Measurements from ENCODE around the gene NPHS1. TPM values are rescaled to one million over a fixed set of nuclear protein-coding genes. Genes with fewer than 3 reads are reported as not detected.
"Not testable (repeated sequence)": the region's sequence is repeated elsewhere in the genome, so short reads cannot be mapped to it uniquely, and the experiment has no call there.

Gene NPHS1
- total RNA-seq, 2 donors from 2014 or later = 0.10 TPM; not detected in 1

GRCh38 chr19:35843676-35844481 lies 8.4 kb downstream of the NPHS1 start:
- peaks cover 9% of the 10 kb centered on the region in 2 donors for H3K9me3 Mint-ChIP-seq
- peaks cover 0 to 32% of the 10 kb centered on the region in 2 donors for H3K36me3 Mint-ChIP-seq
- DNase-seq (ENCODE audit: low spot score in 2 of 2) (no peak), ATAC-seq (no peak)
- H3K27ac Mint-ChIP-seq = no peak overlapping the region

- DNase-seq (ENCODE audit: low spot score in 2 of 2) = no peak
- no peak for ATAC-seq
- Mint-ChIP-seq H3K9me3 (peaks cover 9% of the 10 kb centered on the region in 2 donors), H3K27ac (no peak overlapping the region), H3K36me3 (peaks cover 0 to 32% of the 10 kb centered on the region in 2 donors)
Measured at GRCh38 chr19:35842666-35843272, 9.5 kb downstream of the NPHS1 start.

DNA sequence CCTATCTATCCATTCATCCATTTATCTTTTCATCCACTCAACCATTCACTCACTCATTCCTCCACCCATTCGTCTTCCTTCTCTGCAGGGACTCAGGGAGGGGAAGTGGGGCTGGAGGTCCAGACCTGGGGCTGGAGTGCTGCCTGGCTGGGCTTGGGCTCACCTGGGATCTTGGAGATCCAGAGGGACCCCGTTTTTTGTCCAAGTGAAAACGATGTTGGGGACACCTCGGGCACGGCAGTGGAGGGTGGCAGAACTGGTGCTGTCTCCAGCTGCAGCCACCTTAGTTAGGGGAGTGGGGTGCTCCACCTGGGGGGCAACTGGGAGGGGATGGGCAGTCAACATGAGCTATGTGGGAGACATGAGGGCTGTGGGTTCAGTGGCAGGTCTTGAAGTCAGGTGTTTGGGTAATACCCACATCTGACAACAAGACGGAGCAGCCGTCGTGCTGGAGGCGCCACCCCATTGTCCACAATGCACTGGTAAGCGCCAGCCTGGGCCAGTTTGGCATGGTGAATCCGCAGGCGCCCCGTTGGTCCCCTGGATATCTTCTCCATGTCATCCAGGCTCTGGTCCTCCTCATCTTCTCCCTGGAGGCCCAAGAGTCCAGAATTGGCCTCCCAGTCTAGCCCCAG lies 10.2 kb downstream of the NPHS1 start:
- no peak overlapping the region for H3K27ac Mint-ChIP-seq
- H3K36me3 Mint-ChIP-seq = peaks cover 0 to 32% of the 10 kb centered on the region in 2 donors
- peaks cover 9% of the 10 kb centered on the region in 2 donors for H3K9me3 Mint-ChIP-seq
- DNase-seq (ENCODE audit: low spot score in 2 of 2) = no peak
- ATAC-seq = no peak

DNA sequence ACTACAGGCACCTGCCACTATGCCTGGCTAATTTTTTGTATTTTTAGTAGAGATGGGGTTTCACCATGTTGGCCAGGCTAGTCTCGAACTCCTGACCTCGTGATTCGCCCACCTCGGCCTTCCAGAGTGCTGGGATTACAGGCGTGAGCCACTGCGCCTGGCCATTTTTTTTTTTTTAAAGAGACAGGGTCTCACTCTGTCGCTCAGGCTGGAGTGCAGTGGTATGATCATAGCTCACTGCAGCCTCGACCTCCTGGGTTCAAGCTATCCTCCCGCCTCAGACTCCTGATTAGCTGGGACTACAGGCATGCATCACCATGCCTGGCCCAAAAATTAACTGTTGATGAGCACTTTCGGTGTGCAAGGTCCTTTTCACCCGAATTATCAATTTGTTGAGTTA lies 16.2 kb downstream of the NPHS1 start:
- ATAC-seq; H3K36me3 Mint-ChIP-seq; DNase-seq (ENCODE audit: low spot score in 2 of 2); H3K27ac Mint-ChIP-seq; H3K9me3 Mint-ChIP-seq: not testable (repeated sequence)

DNA sequence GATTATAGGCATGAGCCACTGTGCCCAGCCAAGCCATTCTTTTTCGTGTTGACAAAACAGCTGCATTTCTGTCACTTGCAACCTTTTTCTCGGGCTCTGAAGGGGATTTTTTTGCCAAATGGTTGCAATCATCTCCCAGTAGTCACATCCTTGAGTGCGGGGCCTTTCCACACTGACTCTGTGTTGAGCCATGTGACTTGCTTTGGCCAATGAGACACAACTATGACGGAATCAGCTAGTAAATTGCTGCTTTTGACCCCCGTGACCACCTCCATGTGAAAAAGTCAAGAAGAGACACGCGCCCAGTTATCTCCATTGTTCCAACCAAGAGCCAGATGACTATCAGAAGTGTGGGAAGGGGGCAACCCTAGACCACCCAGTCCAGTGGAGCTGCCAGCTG lies 18.3 kb downstream of the NPHS1 start:
- H3K9me3 Mint-ChIP-seq = no peaks in the 10 kb centered on the region
- no peak for ATAC-seq
- H3K36me3 Mint-ChIP-seq = no peaks in the 10 kb centered on the region
- H3K27ac Mint-ChIP-seq = no peak overlapping the region
- no peak for DNase-seq (ENCODE audit: low spot score in 2 of 2)

GRCh38 chr19:35832054-35832453 lies 20.2 kb downstream of the NPHS1 start:
- Mint-ChIP-seq H3K27ac (no peak overlapping the region), H3K9me3 (no peaks in the 10 kb centered on the region), H3K36me3 (no peaks in the 10 kb centered on the region)
- DNase-seq (ENCODE audit: low spot score in 2 of 2) (no peak), ATAC-seq (no peak)

- Mint-ChIP-seq H3K36me3 (no peaks in the 10 kb centered on the region), H3K27ac (no peak overlapping the region), H3K9me3 (no peaks in the 10 kb centered on the region)
- ATAC-seq (no peak), DNase-seq (ENCODE audit: low spot score in 2 of 2) (no peak)
Measured at GRCh38 chr19:35830986-35831385, 21.3 kb downstream of the NPHS1 start.

DNA sequence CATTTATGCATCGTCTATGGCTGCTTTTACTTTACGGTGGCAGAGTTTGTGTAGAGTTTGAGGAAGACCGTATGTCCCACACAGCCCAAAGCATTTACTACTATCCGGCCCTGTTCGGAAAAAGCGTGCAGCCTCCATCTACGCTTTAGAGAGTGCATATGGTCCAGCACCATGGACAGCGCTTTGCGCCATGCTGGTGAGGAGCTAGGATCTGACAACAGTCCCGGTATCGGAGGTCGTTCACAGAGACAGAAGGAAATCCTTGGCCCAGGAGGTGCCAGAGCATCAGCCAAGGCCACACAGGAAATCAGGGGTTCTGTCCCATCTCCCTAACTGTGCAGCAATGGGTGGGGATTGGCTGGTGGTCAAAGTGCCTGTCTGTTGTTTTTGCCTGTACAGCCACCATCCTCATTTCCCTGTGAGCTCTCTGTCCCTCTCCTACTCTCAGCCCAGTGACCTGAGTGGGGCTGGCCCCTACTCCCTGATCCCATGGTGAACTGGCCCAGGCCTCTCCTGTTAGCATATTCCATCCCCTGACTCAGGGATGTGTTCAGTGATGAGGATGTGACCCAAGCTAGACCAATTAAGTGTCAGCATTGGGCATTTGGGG lies 23.5 kb downstream of the NPHS1 start:
- DNase-seq (ENCODE audit: low spot score in 2 of 2) (peak in 1 of 2 donors; percentile 68), ATAC-seq (peak in 1 of 2 donors; percentile 61)
- no peak overlapping the region for H3K27ac Mint-ChIP-seq
- no peaks in the 10 kb centered on the region for H3K36me3 Mint-ChIP-seq
- H3K9me3 Mint-ChIP-seq = no peaks in the 10 kb centered on the region

- Mint-ChIP-seq H3K9me3 (no peaks in the 10 kb centered on the region), H3K27ac (no peak overlapping the region), H3K36me3 (no peaks in the 10 kb centered on the region)
- ATAC-seq (no peak), DNase-seq (ENCODE audit: low spot score in 2 of 2) (no peak)
Measured at GRCh38 chr19:35824150-35824549, 28.2 kb downstream of the NPHS1 start.

GRCh38 chr19:35822579-35822978 lies 29.7 kb downstream of the NPHS1 start:
- no peak for DNase-seq (ENCODE audit: low spot score in 2 of 2)
- ATAC-seq = no peak
- H3K9me3 Mint-ChIP-seq = no peaks in the 10 kb centered on the region
- H3K27ac Mint-ChIP-seq = no peak overlapping the region
- H3K36me3 Mint-ChIP-seq = no peaks in the 10 kb centered on the region

DNA sequence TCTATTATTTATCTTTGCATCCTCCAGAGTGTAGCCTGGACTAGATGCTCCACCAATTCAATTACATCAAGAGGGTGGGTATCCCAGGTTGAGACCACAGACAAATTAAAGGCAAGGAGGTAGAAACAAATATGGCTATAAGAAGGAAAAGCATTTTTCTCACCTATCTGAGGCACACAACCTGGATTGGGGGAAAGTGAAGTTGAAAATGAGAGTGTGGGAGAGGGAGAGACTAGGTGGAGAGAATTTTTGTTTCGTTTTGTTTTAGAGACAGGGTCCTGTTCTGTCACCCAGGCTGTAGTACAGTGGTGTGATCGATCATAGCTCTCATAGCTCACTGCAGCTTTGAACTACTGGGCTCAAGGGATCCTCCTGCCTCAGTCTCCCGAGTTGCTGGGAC lies 33.9 kb downstream of the NPHS1 start:
- Mint-ChIP-seq H3K36me3 (no peaks in the 10 kb centered on the region), H3K27ac (no peak overlapping the region), H3K9me3 (no peaks in the 10 kb centered on the region)
- ATAC-seq = no peak
- DNase-seq (ENCODE audit: low spot score in 2 of 2) = no peak

DNA sequence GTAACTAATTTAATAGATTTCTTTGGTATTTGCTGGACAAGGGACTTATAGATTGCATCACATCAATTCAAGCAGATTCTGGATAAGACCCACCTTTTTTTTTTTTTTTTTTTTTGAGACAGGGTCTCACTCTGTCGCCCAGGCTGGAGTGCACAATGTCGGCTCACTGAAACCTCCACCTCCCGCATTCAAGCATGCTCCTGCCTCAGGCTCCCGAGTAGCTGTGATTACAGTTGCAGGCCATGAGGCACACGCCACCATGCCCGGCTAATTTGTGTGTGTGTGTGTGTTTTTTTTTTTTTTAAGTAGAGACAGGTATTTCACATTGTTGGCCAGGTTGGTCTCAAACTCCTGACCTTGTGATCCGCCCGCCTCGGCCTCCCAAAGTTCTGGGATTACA lies 35.5 kb downstream of the NPHS1 start:
- Mint-ChIP-seq H3K36me3 (no peaks in the 10 kb centered on the region), H3K9me3 (no peaks in the 10 kb centered on the region), H3K27ac (no peak overlapping the region)
- DNase-seq (ENCODE audit: low spot score in 2 of 2) (no peak), ATAC-seq (no peak)

DNA sequence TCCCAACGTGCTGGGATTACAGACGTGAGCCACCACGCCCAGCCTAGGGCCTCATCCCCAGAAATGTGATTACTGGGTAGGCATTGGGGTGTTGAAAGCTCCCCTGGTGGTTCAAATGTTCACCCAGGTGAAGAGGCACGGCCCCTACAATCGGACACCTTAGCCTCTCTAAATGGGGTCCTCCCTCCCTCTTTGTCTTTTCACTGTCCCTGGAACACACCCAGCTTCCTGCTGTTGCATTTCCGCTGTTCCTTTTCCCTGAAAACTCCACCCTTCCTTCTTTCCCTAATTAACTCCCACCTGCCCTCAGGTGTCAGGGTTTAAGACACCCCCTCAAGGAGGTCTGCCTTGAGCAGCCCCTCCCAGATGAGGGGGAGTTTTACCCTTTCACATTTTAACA lies 36.0 kb downstream of the NPHS1 start:
- Mint-ChIP-seq H3K36me3 (no peaks in the 10 kb centered on the region), H3K27ac (peak overlapping the region in 1 of 2 donors; percentile 23)

DNA sequence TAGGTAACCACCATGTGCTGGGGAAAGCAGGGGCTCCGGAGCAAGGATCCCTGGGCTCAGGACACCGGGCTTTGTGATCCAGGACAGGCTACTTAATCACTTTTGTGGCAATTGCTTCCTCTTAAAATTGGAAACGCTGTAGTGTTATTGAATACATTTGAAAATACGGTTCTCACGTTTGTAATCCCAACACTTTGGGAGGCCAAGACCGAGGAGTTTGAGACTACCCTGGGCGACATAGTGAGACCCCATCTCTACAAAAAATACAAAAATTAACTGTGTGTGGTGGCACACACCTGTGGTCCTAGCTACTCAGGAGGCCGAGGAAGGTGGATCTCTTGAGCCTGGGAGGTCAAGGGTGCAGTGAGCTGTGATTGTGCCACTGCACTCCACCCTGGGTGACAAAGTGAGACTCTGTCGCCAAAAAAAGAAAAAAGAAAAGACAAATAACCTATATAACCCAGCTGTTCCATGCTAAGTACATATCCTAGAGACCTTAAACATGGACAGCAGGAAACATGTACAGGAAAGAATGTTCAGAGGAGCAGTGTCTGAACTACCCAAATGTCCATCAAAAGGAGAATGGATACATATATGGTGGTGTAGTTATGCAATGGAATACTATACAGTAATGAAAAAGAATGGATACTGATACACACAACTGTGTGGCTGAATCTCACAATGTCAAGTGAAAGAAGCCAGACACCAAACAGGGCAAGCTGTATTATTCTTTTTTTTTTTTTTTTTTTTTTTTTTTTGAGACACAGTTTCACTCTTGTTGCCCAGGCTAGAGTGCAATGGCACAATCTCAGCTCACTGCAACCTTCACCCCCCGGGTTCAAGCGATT lies 39.0 kb downstream of the NPHS1 start:
- no peak for DNase-seq (ENCODE audit: low spot score in 2 of 2)
- Mint-ChIP-seq H3K9me3 (no peaks in the 10 kb centered on the region), H3K36me3 (no peaks in the 10 kb centered on the region), H3K27ac (no peak overlapping the region)
- no peak for ATAC-seq

More for the DNA sequence above, 36.0 kb downstream of the NPHS1 start:
- no peak for DNase-seq (ENCODE audit: low spot score in 2 of 2)
- no peaks in the 10 kb centered on the region for H3K9me3 Mint-ChIP-seq
- no peak for ATAC-seq

- no peak for ATAC-seq
- Mint-ChIP-seq H3K36me3 (no peaks in the 10 kb centered on the region), H3K9me3 (no peaks in the 10 kb centered on the region), H3K27ac (no peak within 1 kb of the TSS)
- no peak for DNase-seq (ENCODE audit: low spot score in 2 of 2)
Measured at GRCh38 chr19:35812220-35813042, 39.9 kb downstream of the NPHS1 start, which contains the start of gene PRODH2. Gene PRODH2 (minus strand): TSS chr19:35812845. CDS start chr19:35812805, 40 bp downstream.
